ENCODE results near the gene SYNRG.
A peak's percentile ranks its signal among the peaks of the same experiment; 100 is the strongest.

SYNRG gene

DNA sequence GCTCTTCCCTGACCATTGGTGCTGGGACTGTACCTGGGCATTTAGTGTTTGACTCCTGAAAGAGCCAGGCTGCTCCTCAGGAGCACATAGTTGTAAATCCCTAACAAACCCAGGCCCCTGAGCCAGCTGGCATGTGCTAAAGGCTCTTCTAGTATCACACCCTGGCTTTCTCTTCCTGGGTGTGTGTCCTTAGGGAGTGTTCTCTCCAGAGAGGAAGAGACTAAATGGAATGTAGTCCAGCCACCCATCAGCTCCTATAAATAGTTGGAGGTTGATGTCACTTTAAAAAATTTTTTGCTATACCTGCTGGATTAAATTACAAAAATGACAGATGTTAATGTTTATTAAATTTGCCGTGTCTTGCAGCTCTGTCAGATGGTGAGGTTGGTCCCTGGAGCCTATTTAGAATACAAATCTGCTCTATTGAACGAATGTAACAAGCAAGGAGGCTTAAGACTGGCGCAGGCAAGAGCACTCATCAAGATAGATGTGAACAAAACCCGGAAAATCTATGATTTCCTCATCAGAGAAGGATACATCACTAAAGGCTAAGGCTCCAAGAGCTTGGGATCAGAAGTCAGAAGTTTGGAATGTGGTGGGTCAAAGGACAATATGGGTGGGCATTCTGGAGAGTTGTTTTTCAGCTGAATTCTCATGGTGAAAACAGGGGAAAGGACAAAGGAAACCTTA is 132.6 kb downstream of the SYNRG start:
- no peak for DNase-seq (ENCODE audit: low read depth)

DNA sequence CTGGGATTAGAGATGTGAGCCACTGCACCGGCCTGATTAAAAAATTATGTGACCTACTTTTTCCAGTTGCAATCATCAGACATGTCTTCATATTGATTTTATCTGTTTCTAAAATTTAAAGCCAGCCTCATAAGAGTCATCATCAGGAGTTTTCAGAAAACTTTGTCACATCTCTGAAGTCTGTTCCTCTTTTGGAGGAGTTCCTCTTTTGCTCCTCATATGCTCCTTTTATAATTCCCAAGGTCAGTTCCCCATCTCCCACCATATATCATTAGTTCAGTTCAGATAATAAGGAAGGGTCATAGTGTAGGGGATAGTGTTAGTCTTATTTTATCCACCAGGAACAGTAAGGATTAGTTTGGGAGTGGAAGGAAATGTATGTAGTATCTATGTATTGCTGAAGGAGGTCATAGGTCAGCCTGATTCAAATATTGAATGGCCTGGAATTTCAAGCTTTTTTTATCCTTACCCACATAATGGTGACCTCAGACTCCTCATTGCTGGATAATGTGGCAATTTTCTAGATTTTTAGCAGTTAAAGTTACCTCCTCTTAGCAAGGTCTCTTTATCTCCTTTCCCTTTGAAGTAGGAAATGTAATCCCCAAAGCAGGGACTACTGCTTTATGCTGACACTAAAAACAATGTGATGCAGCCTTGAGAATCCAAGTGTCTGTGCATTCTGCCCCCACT is 133.3 kb downstream of the SYNRG start:
- no peak for DNase-seq (ENCODE audit: low read depth)

DNA sequence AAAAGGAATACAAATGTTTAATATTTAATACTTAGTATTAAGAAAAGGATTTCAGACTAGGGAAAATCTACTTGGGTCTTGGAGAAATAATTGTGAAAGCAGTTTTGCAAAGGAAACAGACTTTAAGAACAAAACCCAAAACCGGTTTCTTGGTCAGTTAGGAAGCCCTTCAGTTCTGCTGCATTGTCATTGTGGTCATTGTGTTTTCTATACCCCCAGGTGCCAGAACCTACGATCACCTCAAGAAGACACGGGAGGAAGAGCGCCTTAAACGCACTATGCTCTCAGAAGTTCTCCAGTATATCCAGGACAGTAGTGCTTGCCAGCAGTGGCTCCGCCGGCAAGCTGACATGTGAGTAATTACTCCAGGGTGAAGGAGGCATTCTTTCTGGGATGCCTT is 139.0 kb downstream of the SYNRG start:
- DNase-seq (ENCODE audit: low read depth) = no peak

- DNase-seq (ENCODE audit: low read depth) = no peak
Measured at GRCh38 chr17:37466471-37466870, 142.7 kb downstream of the SYNRG start.

GRCh38 chr17:37465069-37465616 is 144.1 kb downstream of the SYNRG start:
- peak; percentile 68 for DNase-seq (ENCODE audit: low read depth)
